Progenitor cell of endocrine pancreas (in vitro differentiated cells): ENCODE measurements around the gene MYCBP. TPM values are rescaled to one million over a fixed set of nuclear protein-coding genes. Genes with fewer than 3 reads are reported as not detected.

Experiments used
- DNase-seq: peaks from one replicate; pipeline ENCODE4 v3.0.0; 2021; ENCODE audit warnings: low spot score; ENCODE audit not compliant: unreplicated experiment
- H3K27ac Mint-ChIP-seq: 2 replicates; pipeline ENCODE4 v1.8.0; 2021; ENCODE audit warnings: mild to moderate bottlenecking, moderate library complexity, mixed read lengths
- H3K27me3 Mint-ChIP-seq: 2 replicates; pipeline ENCODE4 v1.8.0; 2021; ENCODE audit warnings: mixed read lengths
- H3K36me3 Mint-ChIP-seq: 2 replicates; pipeline ENCODE4 v1.8.0; 2022; ENCODE audit warnings: mixed read lengths; ENCODE audit not compliant: insufficient read depth
- H3K4me1 Mint-ChIP-seq: 2 replicates; pipeline ENCODE4 v1.8.0; 2021; ENCODE audit warnings: low read depth, mixed read lengths
- H3K4me3 Mint-ChIP-seq: 2 replicates; pipeline ENCODE4 v1.8.0; 2021; ENCODE audit warnings: low read depth, mild to moderate bottlenecking, moderate library complexity, mixed read lengths
- H3K9me3 Mint-ChIP-seq: 2 replicates; pipeline ENCODE4 v1.8.0; 2021; ENCODE audit warnings: low read depth, mixed read lengths
- CTCF ChIP-seq: fragments of 200-600 bp; sonication (generic); IDR thresholded peaks from one replicate; pipeline ENCODE4 v1.5.0; 2021; ENCODE audit warnings: antibody characterized with exemption, mild to moderate bottlenecking; ENCODE audit not compliant: unreplicated experiment
- total RNA-seq: library from RNA; stranded (reverse); gene quantifications from 2 replicates; pipeline ENCODE4 v1.2.1, GENCODE V29; 2021

MYCBP gene
- total RNA-seq, 1 donor from 2014 or later = 28.3 TPM

DNA sequence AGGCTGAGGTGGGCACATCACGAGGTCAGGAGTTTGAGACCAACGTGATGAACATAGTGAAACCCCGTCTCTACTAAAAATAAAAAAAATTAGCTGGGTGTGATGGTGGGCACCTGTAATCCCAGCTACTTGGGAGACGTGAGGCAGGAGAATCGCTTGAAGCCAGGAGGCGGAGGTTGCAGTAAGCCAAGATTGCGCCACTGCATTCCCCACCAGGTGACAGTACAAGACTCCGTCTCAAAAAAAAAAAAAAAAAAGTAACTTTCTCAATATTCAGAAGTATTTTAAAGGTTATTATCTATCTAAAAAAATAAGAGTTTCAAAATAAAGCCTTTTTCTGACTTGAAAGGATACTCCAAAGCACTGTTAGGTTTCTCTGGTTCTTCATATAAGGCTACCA is 5.9 kb downstream of the MYCBP start:
- Mint-ChIP-seq H3K36me3 (peaks cover 1% of the 10 kb centered on the region), H3K4me3 (no peak overlapping the region), H3K27ac (no peak overlapping the region), H3K9me3 (no peaks in the 10 kb centered on the region), H3K27me3 (no peaks in the 10 kb centered on the region), H3K4me1 (peaks cover 4% of the 10 kb centered on the region)
- no peak for TF ChIP-seq CTCF
- no peak for DNase-seq

- DNase-seq = no peak
- Mint-ChIP-seq H3K4me1 (peaks cover 10% of the 10 kb centered on the region), H3K36me3 (peaks cover 1% of the 10 kb centered on the region)
Measured at GRCh38 chr1:38865112-38865715, 7.9 kb downstream of the MYCBP start.

DNA sequence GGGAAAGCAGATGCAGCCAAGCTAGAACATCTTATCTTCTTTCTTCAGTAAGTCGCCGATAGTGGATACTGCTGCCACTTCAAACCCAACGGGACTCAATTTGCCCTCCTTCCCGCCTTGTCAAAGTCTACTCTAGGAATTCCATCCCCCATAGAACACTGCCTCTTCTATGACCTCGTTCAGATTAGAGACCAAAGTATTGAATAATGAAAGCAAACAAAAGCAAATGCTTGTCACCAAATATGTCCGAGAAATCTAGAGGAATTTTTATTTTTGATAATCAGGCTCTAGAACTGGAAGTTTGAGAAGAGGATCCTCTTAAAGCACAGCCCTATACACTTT is 12.7 kb downstream of the MYCBP start:
- H3K4me1 Mint-ChIP-seq = peaks cover 24% of the 10 kb centered on the region
- no peaks in the 10 kb centered on the region for H3K9me3 Mint-ChIP-seq
- no peak for TF ChIP-seq CTCF
- H3K27me3 Mint-ChIP-seq = no peaks in the 10 kb centered on the region
- H3K36me3 Mint-ChIP-seq = peaks cover 3% of the 10 kb centered on the region
- peak overlapping the region; percentile 91 for H3K4me3 Mint-ChIP-seq
- no peak for DNase-seq
- peak overlapping the region; percentile 90 for H3K27ac Mint-ChIP-seq

More at GRCh38 chr1:38865112-38865715, 7.9 kb downstream of the MYCBP start:
- no peaks in the 10 kb centered on the region for H3K9me3 Mint-ChIP-seq
- no peaks in the 10 kb centered on the region for H3K27me3 Mint-ChIP-seq
- H3K4me3 Mint-ChIP-seq = no peak overlapping the region
- H3K27ac Mint-ChIP-seq = no peak overlapping the region
- TF ChIP-seq CTCF = no peak

GRCh38 chr1:38859561-38860453 is 13.3 kb downstream of the MYCBP start, which contains the start of gene RRAGC:
Gene RRAGC, minus strand, starts transcription at chr1:38859772. Its CDS starts 126 bp downstream, at chr1:38859646.
- peaks cover 24% of the 10 kb centered on the region for H3K4me1 Mint-ChIP-seq
- no peaks in the 10 kb centered on the region for H3K9me3 Mint-ChIP-seq
- DNase-seq = peak; percentile 98
- H3K36me3 Mint-ChIP-seq = peaks cover 7% of the 10 kb centered on the region
- H3K4me3 Mint-ChIP-seq = peak within 1 kb of the TSS; percentile 91
- no peaks in the 10 kb centered on the region for H3K27me3 Mint-ChIP-seq
- H3K27ac Mint-ChIP-seq = peak within 1 kb of the TSS; percentile 94
- TF ChIP-seq CTCF = no peak

DNA sequence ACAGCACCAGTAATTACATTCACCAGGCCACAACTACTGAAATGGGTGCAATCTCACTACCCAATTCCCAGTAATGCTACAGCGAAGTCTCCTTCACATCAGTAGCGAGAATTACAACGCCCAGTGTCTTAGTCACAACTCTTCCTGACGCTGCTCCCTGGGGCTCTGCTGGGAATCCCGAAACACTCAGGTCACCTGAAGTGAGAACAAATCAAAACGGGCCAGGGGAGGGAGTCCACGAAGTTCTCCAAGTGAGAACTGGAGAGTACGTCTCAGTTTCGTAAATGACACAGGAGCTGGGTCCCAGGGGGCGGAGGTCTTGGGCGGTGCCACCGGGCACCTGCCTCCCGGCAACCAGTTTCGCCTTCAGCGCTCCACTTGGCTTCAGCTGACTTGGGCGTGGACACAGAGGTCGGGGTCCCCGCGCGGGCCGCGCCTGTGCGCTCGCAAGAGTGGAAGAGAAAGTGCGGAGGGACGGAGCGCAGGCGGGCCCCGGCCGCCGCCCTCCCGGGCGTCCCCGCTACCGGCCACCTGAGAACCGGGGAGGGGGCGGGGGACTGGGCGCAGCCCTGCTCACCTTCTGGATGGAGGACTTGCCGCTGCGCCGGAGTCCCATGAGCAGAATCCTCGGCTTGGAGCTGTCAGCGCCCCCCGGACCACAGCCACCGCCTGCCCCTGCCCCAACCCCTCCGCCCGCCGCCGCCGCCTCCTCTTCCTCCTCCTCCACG is 14.2 kb downstream of the MYCBP start:
- H3K27me3 Mint-ChIP-seq = no peaks in the 10 kb centered on the region
- no peak for DNase-seq
- TF ChIP-seq CTCF = no peak
- peak overlapping the region; percentile 94 for H3K27ac Mint-ChIP-seq
- H3K9me3 Mint-ChIP-seq = no peaks in the 10 kb centered on the region
- H3K4me1 Mint-ChIP-seq = peaks cover 24% of the 10 kb centered on the region
- peak overlapping the region; percentile 91 for H3K4me3 Mint-ChIP-seq
- peaks cover 8% of the 10 kb centered on the region for H3K36me3 Mint-ChIP-seq
